Measurements from ENCODE around the gene SLC6A12.

DNA sequence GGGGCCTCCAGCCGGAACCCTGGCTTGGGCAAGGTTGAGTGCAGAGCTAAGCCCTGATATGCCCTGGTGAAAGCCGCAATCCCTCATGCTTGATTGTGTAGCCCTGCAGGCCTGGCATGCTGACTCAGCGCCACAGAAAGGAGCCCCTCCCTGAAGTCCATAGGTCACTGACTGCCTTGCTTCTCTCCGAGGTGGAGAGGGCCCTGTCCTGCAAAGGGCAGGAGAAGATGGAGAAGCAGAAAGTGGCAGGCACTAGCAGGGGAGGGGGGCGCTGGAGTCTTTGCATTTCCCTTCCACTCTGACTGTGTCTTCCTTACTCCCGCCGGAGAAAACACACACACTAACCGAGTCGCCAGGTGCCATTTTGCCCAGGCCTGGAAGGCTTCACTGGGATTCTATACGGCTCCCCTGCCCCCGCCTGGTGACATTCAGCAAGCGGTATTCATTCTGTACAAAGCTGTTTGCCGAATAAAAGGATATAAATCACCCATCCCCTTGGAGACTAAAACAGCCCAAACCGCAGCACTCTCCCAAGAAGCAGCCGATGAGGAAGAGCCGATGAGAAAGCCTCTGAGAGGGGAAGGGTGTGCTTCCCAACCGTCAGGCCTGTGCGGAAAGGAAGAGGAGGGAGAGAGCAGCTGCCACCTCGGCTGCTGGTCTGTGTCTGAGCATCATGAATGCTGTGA lies 69.8 kb downstream of the SLC6A12 start:
- TF ChIP-seq, protein P1, sequence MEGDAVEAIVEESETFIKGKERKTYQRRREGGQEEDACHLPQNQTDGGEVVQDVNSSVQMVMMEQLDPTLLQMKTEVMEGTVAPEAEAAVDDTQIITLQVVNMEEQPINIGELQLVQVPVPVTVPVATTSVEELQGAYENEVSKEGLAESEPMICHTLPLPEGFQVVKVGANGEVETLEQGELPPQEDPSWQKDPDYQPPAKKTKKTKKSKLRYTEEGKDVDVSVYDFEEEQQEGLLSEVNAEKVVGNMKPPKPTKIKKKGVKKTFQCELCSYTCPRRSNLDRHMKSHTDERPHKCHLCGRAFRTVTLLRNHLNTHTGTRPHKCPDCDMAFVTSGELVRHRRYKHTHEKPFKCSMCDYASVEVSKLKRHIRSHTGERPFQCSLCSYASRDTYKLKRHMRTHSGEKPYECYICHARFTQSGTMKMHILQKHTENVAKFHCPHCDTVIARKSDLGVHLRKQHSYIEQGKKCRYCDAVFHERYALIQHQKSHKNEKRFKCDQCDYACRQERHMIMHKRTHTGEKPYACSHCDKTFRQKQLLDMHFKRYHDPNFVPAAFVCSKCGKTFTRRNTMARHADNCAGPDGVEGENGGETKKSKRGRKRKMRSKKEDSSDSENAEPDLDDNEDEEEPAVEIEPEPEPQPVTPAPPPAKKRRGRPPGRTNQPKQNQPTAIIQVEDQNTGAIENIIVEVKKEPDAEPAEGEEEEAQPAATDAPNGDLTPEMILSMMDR (IDR thresholded peaks at IDR 0.05 in 8 of 11, conservative IDR thresholded peaks at IDR 0.05 in 3 of 11), result no peak
- no peak for TF ChIP-seq POLR2A (IDR thresholded peaks at IDR 0.05)

All from spleen (tissue), 7 donors.